Right atrium auricular region (tissue), 2 donors: Measurements from ENCODE around the gene CALN1. TPM values are rescaled to one million over a fixed set of nuclear protein-coding genes. Genes with fewer than 3 reads are reported as not detected.
"Not testable (repeated sequence)": the region's sequence is repeated elsewhere in the genome, so short reads cannot be mapped to it uniquely, and the experiment has no call there.

Experiments used
- DNase-seq: peaks from one replicate; pipeline ENCODE4 v3.0.0-alpha.2; 2019; ENCODE audit warnings: low spot score
- H3K27ac ChIP-seq, 2 donors: fragments of 200-600 bp; sonication (generic); 1 replicate in 1 of 2; 2 replicates in 1 of 2; pipeline ENCODE4 v1.5.1; 2016 to 2019
- H3K27me3 ChIP-seq, 2 donors: fragments of 200-600 bp; sonication (generic); one replicate each; pipeline versions ENCODE4 v1.5.1 to v1.6.0; 2017 to 2019
- H3K36me3 ChIP-seq: fragments of 200-600 bp; sonication (generic); one replicate; pipeline ENCODE4 v1.5.1; 2016
- H3K4me1 ChIP-seq, 2 donors: fragments of 200-600 bp; sonication (generic); one replicate each; pipeline versions ENCODE4 v1.5.1 to v1.6.0; 2017 to 2019
- H3K4me3 ChIP-seq, 2 donors: fragments of 200-600 bp; sonication (generic); 1 replicate in 1 of 2; 2 replicates in 1 of 2; pipeline ENCODE4 v1.5.1; 2017 to 2019; ENCODE audit warnings: mild to moderate bottlenecking in 1 of 2, moderate library complexity in 1 of 2
- H3K9me3 ChIP-seq, 2 donors: fragments of 200-600 bp; sonication (generic); one replicate each; pipeline ENCODE4 v1.5.1; 2019
- total RNA-seq, 2 donors: library from RNA; depleted of rRNA; stranded (reverse); fragments of >200 nt; gene quantifications; one replicate each; pipeline ENCODE4 v1.1.0, GENCODE V29; 2016
- TF ChIP-seq, protein P1 (sequence below), 2 donors: fragments of 200-600 bp; sonication (generic); IDR thresholded peaks; one replicate each; pipeline ENCODE4 v1.5.1; 2019; ENCODE audit warnings: antibody characterized with exemption in 2 of 2

CALN1 gene
- total RNA-seq, 2 donors from 2014 or later, result not detected

DNA sequence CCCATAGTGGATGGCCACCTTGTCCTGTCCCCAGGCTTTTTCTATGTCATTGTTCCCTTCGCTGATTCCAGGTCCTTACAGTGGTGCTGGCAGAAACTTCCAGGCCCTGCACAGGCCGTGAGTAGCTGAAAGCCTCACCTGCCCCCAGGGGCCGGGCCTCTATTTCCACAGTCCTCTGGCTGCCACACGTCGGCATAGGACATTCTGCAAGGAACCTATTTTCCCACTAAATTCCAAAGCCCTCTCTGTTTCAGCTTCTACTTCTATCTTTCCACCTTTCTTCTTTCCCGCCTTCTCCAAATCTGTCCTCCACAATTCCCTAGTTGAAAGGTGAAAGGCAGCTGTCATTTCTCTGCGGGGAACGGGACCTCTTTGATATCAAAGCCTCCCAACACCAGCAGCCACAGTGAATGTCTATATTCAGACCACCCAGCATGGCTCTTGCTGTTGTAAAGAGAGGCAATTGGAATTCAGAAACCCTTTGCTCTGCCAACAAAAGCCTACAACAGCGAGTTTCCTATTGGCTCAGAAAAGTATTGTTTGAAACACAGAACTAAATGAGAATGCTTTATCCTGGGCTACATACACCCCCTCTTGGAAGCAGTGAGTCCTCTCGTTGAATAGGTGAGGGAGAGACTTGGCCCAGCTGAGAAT is 672.5 kb downstream of the CALN1 start:
- Histone ChIP-seq H3K27ac (no peak overlapping the region), H3K36me3 (no peaks in the 10 kb centered on the region), H3K27me3 (no peaks in the 10 kb centered on the region), H3K4me1 (no peaks in the 10 kb centered on the region), H3K9me3 (no peaks in the 10 kb centered on the region), H3K4me3 (no peak overlapping the region)
- peak; percentile 34 for DNase-seq
- TF ChIP-seq, protein P1, sequence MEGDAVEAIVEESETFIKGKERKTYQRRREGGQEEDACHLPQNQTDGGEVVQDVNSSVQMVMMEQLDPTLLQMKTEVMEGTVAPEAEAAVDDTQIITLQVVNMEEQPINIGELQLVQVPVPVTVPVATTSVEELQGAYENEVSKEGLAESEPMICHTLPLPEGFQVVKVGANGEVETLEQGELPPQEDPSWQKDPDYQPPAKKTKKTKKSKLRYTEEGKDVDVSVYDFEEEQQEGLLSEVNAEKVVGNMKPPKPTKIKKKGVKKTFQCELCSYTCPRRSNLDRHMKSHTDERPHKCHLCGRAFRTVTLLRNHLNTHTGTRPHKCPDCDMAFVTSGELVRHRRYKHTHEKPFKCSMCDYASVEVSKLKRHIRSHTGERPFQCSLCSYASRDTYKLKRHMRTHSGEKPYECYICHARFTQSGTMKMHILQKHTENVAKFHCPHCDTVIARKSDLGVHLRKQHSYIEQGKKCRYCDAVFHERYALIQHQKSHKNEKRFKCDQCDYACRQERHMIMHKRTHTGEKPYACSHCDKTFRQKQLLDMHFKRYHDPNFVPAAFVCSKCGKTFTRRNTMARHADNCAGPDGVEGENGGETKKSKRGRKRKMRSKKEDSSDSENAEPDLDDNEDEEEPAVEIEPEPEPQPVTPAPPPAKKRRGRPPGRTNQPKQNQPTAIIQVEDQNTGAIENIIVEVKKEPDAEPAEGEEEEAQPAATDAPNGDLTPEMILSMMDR (IDR thresholded peaks at IDR 0.05), result no peak

DNA sequence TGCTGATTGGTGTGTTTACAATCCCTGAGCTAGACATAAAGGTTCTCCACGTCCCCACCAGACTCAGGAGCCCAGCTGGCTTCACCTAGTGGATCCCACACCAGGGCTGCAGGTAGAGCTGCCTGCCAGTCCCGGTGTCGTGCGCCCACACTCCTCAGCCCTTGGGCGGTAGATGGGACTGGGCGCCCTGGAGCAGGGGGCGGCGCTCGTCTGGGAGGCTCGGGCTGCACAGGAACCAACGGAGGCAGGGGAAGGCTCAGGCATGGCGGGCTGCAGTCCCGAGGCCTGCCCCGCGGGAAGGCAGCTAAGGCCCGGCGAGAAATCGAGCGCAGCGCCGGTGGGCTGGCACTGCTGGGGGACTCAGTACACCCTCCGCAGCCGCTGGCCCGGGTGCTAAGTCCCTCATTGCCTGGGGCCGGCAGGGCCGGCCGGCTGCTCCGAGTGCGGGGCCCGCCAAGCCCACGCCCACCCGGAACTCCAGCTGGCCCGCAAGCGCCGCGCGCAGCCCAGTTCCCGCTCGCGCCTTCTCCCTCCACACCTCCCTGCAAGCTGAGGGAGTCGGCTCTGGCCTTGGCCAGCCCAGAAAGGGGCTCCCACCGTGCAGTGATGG is 674.1 kb downstream of the CALN1 start:
- not testable (repeated sequence) for H3K36me3 ChIP-seq, H3K27ac ChIP-seq, H3K4me3 ChIP-seq, H3K4me1 ChIP-seq, H3K9me3 ChIP-seq, H3K27me3 ChIP-seq
- peak; percentile 7 for DNase-seq

DNA sequence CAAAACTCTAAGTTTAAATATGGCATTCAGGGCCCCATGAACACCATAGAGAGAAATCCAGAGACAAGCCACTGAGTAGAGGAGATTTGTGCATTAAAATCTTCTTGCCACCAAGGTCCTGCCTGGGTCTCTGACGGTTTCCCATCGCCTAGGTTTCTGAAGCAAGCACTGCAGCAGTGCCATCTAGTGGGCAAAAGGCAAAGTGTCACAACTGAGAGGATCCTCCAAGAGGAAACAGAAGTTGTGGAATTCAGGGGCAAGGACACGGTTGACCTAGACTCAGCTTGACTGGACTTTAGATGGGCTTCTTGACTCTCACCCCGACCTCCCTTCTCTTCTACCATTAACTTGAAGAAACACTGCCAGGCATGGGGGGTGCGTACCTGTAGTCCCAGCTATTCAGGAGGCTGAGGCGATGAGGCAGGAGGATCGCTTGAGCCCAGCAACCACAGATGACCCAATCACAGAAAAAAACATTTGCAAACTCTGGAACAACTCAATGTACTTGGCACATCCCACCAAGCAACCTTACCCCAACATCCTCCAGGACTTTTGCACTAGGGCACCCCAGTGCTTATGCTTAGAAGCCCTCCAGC is 676.1 kb downstream of the CALN1 start:
- peak; percentile 69 for DNase-seq
- H3K4me3 ChIP-seq, result no peak overlapping the region
- TF ChIP-seq, protein P1 (IDR thresholded peaks at IDR 0.05), result peak; percentile 84 to 88
- no peaks in the 10 kb centered on the region for H3K36me3 ChIP-seq
- H3K27me3 ChIP-seq, result no peaks in the 10 kb centered on the region
- H3K27ac ChIP-seq, result no peak overlapping the region
- peaks cover 0 to 6% of the 10 kb centered on the region in 2 donors for H3K4me1 ChIP-seq
- H3K9me3 ChIP-seq, result no peaks in the 10 kb centered on the region

DNA sequence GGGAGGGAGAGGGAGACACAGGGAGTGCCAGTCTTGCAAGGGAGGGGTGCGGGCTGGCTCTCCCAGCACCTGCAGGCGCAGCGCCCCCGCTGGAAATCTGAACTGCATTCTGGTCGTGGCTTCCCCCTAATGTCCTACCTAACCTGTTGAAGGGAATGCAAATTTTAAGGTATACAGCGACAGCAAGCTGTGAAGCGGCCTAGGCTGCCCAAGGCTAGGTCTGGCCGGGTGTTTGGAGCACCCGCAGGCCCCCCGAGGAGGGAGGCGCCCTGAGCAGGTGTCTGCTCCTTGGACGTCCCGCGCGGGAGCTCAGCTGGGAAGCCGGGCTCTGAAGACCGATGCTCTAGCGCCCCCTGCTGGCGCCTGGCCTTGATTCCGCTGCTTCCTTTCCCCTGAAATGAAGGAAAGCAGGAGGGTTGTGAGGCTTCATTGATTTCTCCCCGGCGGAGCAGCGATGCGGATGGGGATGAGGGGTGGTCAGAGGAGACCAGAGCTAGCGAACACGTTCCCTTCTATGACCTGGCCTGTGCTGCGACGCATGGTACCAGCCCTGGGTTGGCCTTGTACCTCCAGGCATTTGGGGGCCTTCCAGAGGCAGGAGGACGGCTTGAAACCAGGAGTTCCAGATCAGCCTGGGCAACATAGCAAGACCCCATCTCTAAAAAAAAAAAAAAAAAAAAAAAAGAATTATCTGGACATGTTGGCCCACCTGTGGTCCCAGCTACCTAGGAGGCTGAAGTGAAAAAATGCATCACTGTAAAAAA is 678.8 kb downstream of the CALN1 start:
- Histone ChIP-seq H3K4me1 (peaks cover 0 to 6% of the 10 kb centered on the region in 2 donors), H3K27me3 (no peaks in the 10 kb centered on the region), H3K4me3 (no peak overlapping the region), H3K27ac (no peak overlapping the region), H3K9me3 (no peaks in the 10 kb centered on the region), H3K36me3 (no peaks in the 10 kb centered on the region)
- DNase-seq, result peak; percentile 64
- TF ChIP-seq, protein P1 (IDR thresholded peaks at IDR 0.05), result peak; percentile 89 to 92

DNA sequence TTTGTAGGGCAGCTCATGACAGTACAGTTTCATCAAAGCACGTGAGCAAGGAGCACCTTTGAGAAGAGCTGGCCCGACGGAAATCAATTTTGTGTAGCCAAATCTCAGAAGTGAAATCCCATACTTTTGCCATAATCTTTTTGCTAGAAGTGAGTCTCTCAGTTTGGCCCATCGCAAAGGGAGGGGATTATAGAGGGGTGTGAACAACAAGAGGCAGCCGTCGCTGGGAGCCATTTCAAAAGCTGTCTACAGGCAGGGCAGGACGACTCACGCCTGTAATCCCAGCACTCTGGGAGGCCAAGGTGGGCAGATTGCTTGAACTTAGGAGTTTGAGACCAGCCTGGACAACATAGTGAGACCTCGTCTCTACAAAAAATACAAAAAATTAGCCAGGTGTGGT is 680.4 kb downstream of the CALN1 start:
- H3K27ac ChIP-seq, result no peak overlapping the region
- H3K36me3 ChIP-seq, result no peaks in the 10 kb centered on the region
- TF ChIP-seq, protein P1 (IDR thresholded peaks at IDR 0.05), result no peak

More for the DNA sequence above, 680.4 kb downstream of the CALN1 start:
- DNase-seq, result no peak
- Histone ChIP-seq H3K27me3 (no peaks in the 10 kb centered on the region), H3K9me3 (no peaks in the 10 kb centered on the region), H3K4me3 (no peak overlapping the region), H3K4me1 (peaks cover 0 to 6% of the 10 kb centered on the region in 2 donors)
